SJSA1 (cell line): ENCODE results near the gene MAP1A. TPM values are rescaled to one million over a fixed set of nuclear protein-coding genes. Genes with fewer than 3 reads are reported as not detected.
"Not testable (repeated sequence)": the region's sequence is repeated elsewhere in the genome, so short reads cannot be mapped to it uniquely, and the experiment has no call there.

Experiments
- DNase-seq, 2 experiments: peaks; one replicate each; pipeline ENCODE4 v3.0.0-alpha.2; 2015 to 2020; ENCODE audit warnings: low spot score in 2 of 2, low read depth in 1 of 2
- H3K27ac ChIP-seq: fragments of 250-450 bp; sonication (Bioruptor Pico); 2 replicates; pipeline ENCODE4 v1.5.1; 2020; ENCODE audit warnings: mild to moderate bottlenecking, moderate library complexity
- H3K27me3 ChIP-seq: fragments of 250-450 bp; sonication (Bioruptor Pico); replicated peaks from 2 replicates; pipeline ENCODE4 v1.5.1; 2020; ENCODE audit warnings: mild to moderate bottlenecking, moderate library complexity
- H3K36me3 ChIP-seq: fragments of 250-450 bp; sonication (Bioruptor Pico); 2 replicates; pipeline ENCODE4 v1.5.1; 2020; ENCODE audit warnings: mild to moderate bottlenecking
- H3K4me1 ChIP-seq: fragments of 250-450 bp; sonication (Bioruptor Pico); replicated peaks from 2 replicates; pipeline ENCODE4 v1.6.1; 2021; ENCODE audit warnings: mild to moderate bottlenecking
- H3K4me3 ChIP-seq: fragments of 250-450 bp; sonication (Bioruptor Pico); 2 replicates; pipeline ENCODE4 v1.5.1; 2020; ENCODE audit warnings: mild to moderate bottlenecking
- H3K9me3 ChIP-seq: fragments of 250-450 bp; sonication (Bioruptor Pico); replicated peaks from 2 replicates; pipeline ENCODE4 v1.5.1; 2020; ENCODE audit warnings: mild to moderate bottlenecking
- total RNA-seq: library from RNA; depleted of rRNA; stranded (reverse); fragments of >200 nt; shearing (Covaris generic); gene quantifications from 2 replicates; pipeline ENCODE4 v1.2.3, GENCODE V29; 2014; rRNA removed

MAP1A gene
- total RNA-seq, 1 experiment from 2014 or later, result 58.7 TPM

DNA sequence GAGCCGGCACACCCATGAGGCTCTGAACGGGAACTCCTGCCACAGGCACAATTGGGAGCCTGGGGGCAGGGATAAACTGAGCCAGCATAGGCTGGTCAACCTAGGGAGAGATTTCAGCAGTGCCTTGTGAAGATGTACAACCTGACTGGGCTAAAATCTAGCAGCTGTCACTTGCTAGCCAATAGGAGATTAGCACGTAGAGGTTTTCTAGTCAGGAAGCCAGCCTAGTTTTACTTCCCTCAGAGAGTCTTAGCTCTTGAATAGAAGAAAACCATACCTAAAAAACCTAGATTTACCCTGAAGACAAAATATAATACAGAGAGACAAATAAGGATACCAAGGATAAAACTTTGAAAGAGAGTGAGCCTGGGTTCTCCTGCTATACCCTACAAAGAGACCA lies 45.3 kb downstream of the MAP1A start:
- H3K4me1 ChIP-seq, H3K27me3 ChIP-seq, H3K4me3 ChIP-seq, H3K36me3 ChIP-seq, DNase-seq, H3K27ac ChIP-seq, H3K9me3 ChIP-seq: not testable (repeated sequence)

GRCh38 chr15:43563793-43564192 lies 46.4 kb downstream of the MAP1A start:
- H3K36me3 ChIP-seq, H3K4me1 ChIP-seq, H3K27me3 ChIP-seq, H3K4me3 ChIP-seq, H3K27ac ChIP-seq, DNase-seq, H3K9me3 ChIP-seq: not testable (repeated sequence)

DNA sequence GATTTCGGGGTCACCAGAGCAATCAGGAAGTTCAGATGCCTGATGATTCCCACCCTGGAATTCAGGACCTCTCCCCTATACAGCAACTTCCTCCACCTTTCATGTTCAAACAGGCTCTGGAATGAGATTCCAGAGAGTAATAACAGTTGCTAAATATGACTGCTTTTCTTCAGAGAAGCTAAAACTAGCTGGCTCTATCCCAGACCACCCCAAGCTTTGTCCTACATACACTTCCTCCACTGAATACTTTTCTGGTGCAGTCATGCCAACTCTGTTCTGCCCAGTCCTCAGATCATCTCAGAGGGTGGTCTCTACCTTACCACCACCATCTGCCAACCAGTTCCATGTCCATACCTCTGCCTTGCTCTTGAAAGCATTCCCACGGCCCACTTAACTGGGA lies 49.2 kb downstream of the MAP1A start:
- H3K36me3 ChIP-seq, H3K9me3 ChIP-seq, DNase-seq, H3K27ac ChIP-seq, H3K4me3 ChIP-seq, H3K4me1 ChIP-seq, H3K27me3 ChIP-seq: not testable (repeated sequence)

DNA sequence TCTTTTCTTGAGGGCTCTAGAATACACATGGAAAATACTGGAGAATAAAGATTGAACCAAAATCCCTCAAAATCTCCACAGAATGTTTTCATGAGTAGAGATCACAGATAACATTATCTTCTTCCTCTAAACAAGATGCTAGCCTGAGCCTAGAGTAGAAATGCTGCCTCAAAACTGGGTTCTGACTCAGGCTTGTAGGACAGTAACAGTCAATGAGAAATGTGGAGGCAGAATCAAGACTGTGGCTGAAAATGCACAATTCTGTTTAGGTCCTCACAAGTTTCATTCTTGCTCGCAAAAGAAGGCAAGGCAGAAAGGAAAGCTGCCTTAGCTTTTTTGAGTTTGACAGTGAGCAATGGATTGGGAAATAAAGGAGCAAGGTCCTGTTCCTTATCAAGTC lies 57.2 kb downstream of the MAP1A start:
- H3K9me3 ChIP-seq, DNase-seq, H3K36me3 ChIP-seq, H3K4me1 ChIP-seq, H3K4me3 ChIP-seq, H3K27me3 ChIP-seq, H3K27ac ChIP-seq: not testable (repeated sequence)

Other genes starting within 250 kb of the MAP1A start
- gene TGM7, start 215.4 kb upstream of the MAP1A start, total RNA-seq, result not detected in 2 replicates
- 11.4 and 17.4 TPM in 2 replicates for gene LCMT2, start 187.0 kb upstream of the MAP1A start, total RNA-seq
- gene ZSCAN29, start 146.6 kb upstream of the MAP1A start, total RNA-seq, result 26.8 and 47.3 TPM in 2 replicates
- gene TUBGCP4, start 146.5 kb upstream of the MAP1A start, total RNA-seq, result 9.4 and 11.7 TPM in 2 replicates
- gene TP53BP1, start 24.5 kb upstream of the MAP1A start, total RNA-seq, result 22.2 and 31.2 TPM in 2 replicates
- 8.6 and 18.8 TPM in 2 replicates for gene PPIP5K1, start 72.6 kb downstream of the MAP1A start, total RNA-seq
- not detected in 2 replicates for gene CKMT1B, start 76.4 kb downstream of the MAP1A start, total RNA-seq
- gene STRC, start 101.2 kb downstream of the MAP1A start, total RNA-seq, result not detected in 2 replicates
- 0.26 and 1.3 TPM in 2 replicates for gene CATSPER2, start 131.2 kb downstream of the MAP1A start, total RNA-seq
- gene CKMT1A, start 176.3 kb downstream of the MAP1A start, total RNA-seq, result not detected in 2 replicates
- 177 and 211 TPM in 2 replicates for gene PDIA3, start 228.8 kb downstream of the MAP1A start, total RNA-seq